ENCODE measurements around the gene KCNK18. TPM values are rescaled to one million over a fixed set of nuclear protein-coding genes. Genes with fewer than 3 reads are reported as not detected.

Gene KCNK18
- not detected for total RNA-seq
- polyA plus RNA-seq (2013, experiment 1 of 2) = not detected
- not detected for polyA plus RNA-seq (2013, experiment 2 of 2)
- total RNA-seq = 0 to 0.07 (median 0) reads per million in 172 experiments

GRCh38 chr10:117197189-117197588, at the start of gene KCNK18:
TSS of gene KCNK18 (plus strand) at chr10:117197489. CDS start at chr10:117197489, 0 bp downstream.
- Histone ChIP-seq H3K36me3 (ENCODE audit: insufficient read depth, low read length) (no peaks in the 10 kb centered on the region), H3K27ac (ENCODE audit: low read depth in 1 of 2, low read length in 2 of 2) (no peak within 1 kb of the TSS), H3K9me3 (ENCODE audit: control insufficient read depth in 1 of 2, insufficient read depth in 1 of 2, low read length in 2 of 2) (no peaks in the 10 kb centered on the region), H3K4me3 (ENCODE audit: low read length) (no peak within 1 kb of the TSS), H3K4me1 (ENCODE audit: insufficient read depth, low read length) (no peaks in the 10 kb centered on the region), H3K27me3 (ENCODE audit: control insufficient read depth in 1 of 2, insufficient read depth in 2 of 2, low read length in 2 of 2) (peaks cover 0 to 8% of the 10 kb centered on the region in 2 experiments)
- no peak for TF ChIP-seq CTCF (IDR thresholded peaks at IDR 0.05)
- peaks cover 22% of the 10 kb centered on the region for H3K27me3 Mint-ChIP-seq
- no peaks in the 10 kb centered on the region for H3K36me3 Mint-ChIP-seq (ENCODE audit: low read depth)
- no peaks in the 10 kb centered on the region for H3K4me1 Mint-ChIP-seq (ENCODE audit: low read depth)
- no peaks in the 10 kb centered on the region for H3K9me3 Mint-ChIP-seq
- H3K4me3 Mint-ChIP-seq = no peak within 1 kb of the TSS
- ChIA-PET CTCF (no interaction called here), POLR2A (no interaction called here)
- ATAC-seq (ENCODE audit: poor library complexity) (no peak), DNase-seq (no peak)
- H3K27ac Mint-ChIP-seq = no peak within 1 kb of the TSS
- intact Hi-C loops (cut with DNase I, micrococcal nuclease) = no loop called here

- Mint-ChIP-seq H3K27me3 (peaks cover 82% of the 10 kb centered on the region), H3K36me3 (ENCODE audit: low read depth) (no peaks in the 10 kb centered on the region), H3K27ac (no peak overlapping the region), H3K9me3 (peaks cover 4% of the 10 kb centered on the region), H3K4me1 (ENCODE audit: low read depth) (no peaks in the 10 kb centered on the region), H3K4me3 (no peak overlapping the region)
- ATAC-seq (ENCODE audit: poor library complexity) = no peak
- ChIA-PET POLR2A (no interaction called here), CTCF (interaction anchor here (1.3 kb wide), 1 partner anchor 27 kb away, joined by 3 read pairs; no protein-coding TSS in a partner anchor)
- no peak for TF ChIP-seq CTCF (IDR thresholded peaks at IDR 0.05)
- no peak overlapping the region for H3K4me3 ChIP-seq (ENCODE audit: low read length)
- intact Hi-C loops (cut with DNase I, micrococcal nuclease) = no loop called here
- H3K27me3 ChIP-seq (ENCODE audit: control insufficient read depth in 1 of 2, insufficient read depth in 2 of 2, low read length in 2 of 2) = peaks cover 16 to 43% of the 10 kb centered on the region in 2 experiments
- H3K9me3 ChIP-seq (ENCODE audit: control insufficient read depth in 1 of 2, insufficient read depth in 1 of 2, low read length in 2 of 2) = no peaks in the 10 kb centered on the region
- no peaks in the 10 kb centered on the region for H3K4me1 ChIP-seq (ENCODE audit: insufficient read depth, low read length)
- no peaks in the 10 kb centered on the region for H3K36me3 ChIP-seq (ENCODE audit: insufficient read depth, low read length)
- DNase-seq = no peak
- H3K27ac ChIP-seq (ENCODE audit: low read depth in 1 of 2, low read length in 2 of 2) = no peak overlapping the region
Measured at GRCh38 chr10:117148284-117148683, 49.0 kb upstream of the KCNK18 start.

GRCh38 chr10:117152668-117153067, 44.6 kb upstream of the KCNK18 start:
- H3K27me3 ChIP-seq (ENCODE audit: control insufficient read depth in 1 of 2, insufficient read depth in 2 of 2, low read length in 2 of 2) = peaks cover 34 to 56% of the 10 kb centered on the region in 2 experiments
- POLR2A ChIA-PET = no interaction called here
- TF ChIP-seq CTCF (IDR thresholded peaks at IDR 0.05) = no peak
- no peak overlapping the region for H3K4me3 ChIP-seq (ENCODE audit: low read length)
- H3K4me1 ChIP-seq (ENCODE audit: insufficient read depth, low read length) = no peaks in the 10 kb centered on the region
- Mint-ChIP-seq H3K36me3 (ENCODE audit: low read depth) (no peaks in the 10 kb centered on the region), H3K9me3 (no peaks in the 10 kb centered on the region), H3K27me3 (peaks cover 91% of the 10 kb centered on the region), H3K27ac (no peak overlapping the region), H3K4me3 (no peak overlapping the region), H3K4me1 (ENCODE audit: low read depth) (no peaks in the 10 kb centered on the region)
- H3K36me3 ChIP-seq (ENCODE audit: insufficient read depth, low read length) = no peaks in the 10 kb centered on the region
- ATAC-seq (ENCODE audit: poor library complexity) = no peak
- CTCF ChIA-PET = no interaction called here
- no peaks in the 10 kb centered on the region for H3K9me3 ChIP-seq (ENCODE audit: control insufficient read depth in 1 of 2, insufficient read depth in 1 of 2, low read length in 2 of 2)
- intact Hi-C loops (cut with DNase I, micrococcal nuclease) = no loop called here
- DNase-seq = no peak
- H3K27ac ChIP-seq (ENCODE audit: low read depth in 1 of 2, low read length in 2 of 2) = no peak overlapping the region
